ENCODE results near the gene FXYD6. TPM values are rescaled to one million over a fixed set of nuclear protein-coding genes. Genes with fewer than 3 reads are reported as not detected.

FXYD6 gene
- total RNA-seq, 4 donors from 2014 or later = 7.6 to 20.0 (median 13.9) TPM

- no peak for TF ChIP-seq CTCF (IDR thresholded peaks at IDR 0.05; ENCODE audit: low read depth)
Observed at GRCh38 chr11:117828611-117829368, 47.7 kb downstream of the FXYD6 start.

GRCh38 chr11:117827521-117828511 lies 48.6 kb downstream of the FXYD6 start:
- TF ChIP-seq CTCF (IDR thresholded peaks at IDR 0.05; ENCODE audit: low read depth) = no peak

- TF ChIP-seq CTCF (IDR thresholded peaks at IDR 0.05; ENCODE audit: low read depth) = no peak
Observed at GRCh38 chr11:117826832-117827231, 49.6 kb downstream of the FXYD6 start.

GRCh38 chr11:117826190-117826570 lies 50.3 kb downstream of the FXYD6 start:
- TF ChIP-seq CTCF (IDR thresholded peaks at IDR 0.05; ENCODE audit: low read depth) = no peak

- TF ChIP-seq CTCF (IDR thresholded peaks at IDR 0.05; ENCODE audit: low read depth) = no peak
Observed at GRCh38 chr11:117825538-117826189, 50.8 kb downstream of the FXYD6 start.

- no peak for TF ChIP-seq CTCF (IDR thresholded peaks at IDR 0.05; ENCODE audit: low read depth)
Observed at GRCh38 chr11:117824571-117825537, 51.6 kb downstream of the FXYD6 start, which contains the start of gene FXYD2. Gene FXYD2 (minus strand): TSS chr11:117824744. CDS start chr11:117824678, 66 bp downstream.

All from subcutaneous adipose tissue (tissue), 4 donors.